Measurements from ENCODE around the gene GARRE1. TPM values are rescaled to one million over a fixed set of nuclear protein-coding genes. Genes with fewer than 3 reads are reported as not detected.
A peak's percentile ranks its signal among the peaks of the same experiment; 100 is the strongest.

Gene GARRE1
- total RNA-seq, 1 donor, result 16.8 TPM

GRCh38 chr19:34231439-34231838 lies 22.9 kb upstream of the GARRE1 start:
- no peak for DNase-seq (ENCODE audit: low read depth)
- no peak overlapping the region for H3K4me3 ChIP-seq (ENCODE audit: low read depth, low read length)
- no peak for TF ChIP-seq CTCF (IDR thresholded peaks at IDR 0.05; ENCODE audit: insufficient read depth, low read depth, low read length)

GRCh38 chr19:34232566-34233481 lies 21.5 kb upstream of the GARRE1 start:
- no peak overlapping the region for H3K4me3 ChIP-seq (ENCODE audit: low read depth, low read length)
- TF ChIP-seq CTCF (IDR thresholded peaks at IDR 0.05; ENCODE audit: insufficient read depth, low read depth, low read length), result no peak
- peak; percentile 95 for DNase-seq (ENCODE audit: low read depth)

GRCh38 chr19:34235425-34235940 lies 18.9 kb upstream of the GARRE1 start:
- no peak overlapping the region for H3K4me3 ChIP-seq (ENCODE audit: low read depth, low read length)
- no peak for TF ChIP-seq CTCF (IDR thresholded peaks at IDR 0.05; ENCODE audit: insufficient read depth, low read depth, low read length)
- DNase-seq (ENCODE audit: low read depth), result no peak

GRCh38 chr19:34236035-34236987 lies 18.0 kb upstream of the GARRE1 start:
- no peak overlapping the region for H3K4me3 ChIP-seq (ENCODE audit: low read depth, low read length)
- TF ChIP-seq CTCF (IDR thresholded peaks at IDR 0.05; ENCODE audit: insufficient read depth, low read depth, low read length), result no peak
- DNase-seq (ENCODE audit: low read depth), result peak; percentile 98

- DNase-seq (ENCODE audit: low read depth), result no peak
- no peak overlapping the region for H3K4me3 ChIP-seq (ENCODE audit: low read depth, low read length)
- TF ChIP-seq CTCF (IDR thresholded peaks at IDR 0.05; ENCODE audit: insufficient read depth, low read depth, low read length), result no peak
Observed at GRCh38 chr19:34237283-34237682, 17.1 kb upstream of the GARRE1 start.

- DNase-seq (ENCODE audit: low read depth), result no peak
- H3K4me3 ChIP-seq (ENCODE audit: low read depth, low read length), result no peak overlapping the region
- TF ChIP-seq CTCF (IDR thresholded peaks at IDR 0.05; ENCODE audit: insufficient read depth, low read depth, low read length), result no peak
Observed at GRCh38 chr19:34237939-34238338, 16.4 kb upstream of the GARRE1 start.
